Gastroesophageal sphincter (tissue), 3 donors: ENCODE data around the gene EPHA3.

Experiments
- CTCF ChIP-seq, 4 experiments: fragments of 200-600 bp in 2 of 4; fragments of 450-650 bp in 2 of 4; sonication (generic) in 1 of 4; IDR thresholded peaks; one replicate each; pipeline ENCODE4 v1.5.1; 2017 to 2019; ENCODE audit warnings: antibody characterized with exemption in 4 of 4, mild to moderate bottlenecking in 2 of 4, moderate library complexity in 2 of 4
- EP300 ChIP-seq: sonication (generic); formaldehyde crosslinking; IDR thresholded peaks from one replicate; pipeline ENCODE4 v1.6.1; 2017; ENCODE audit warnings: antibody characterized with exemption, mild to moderate bottlenecking
- POLR2A ChIP-seq, 2 donors: fragments of 450-650 bp; IDR thresholded peaks; one replicate each; pipeline ENCODE4 v1.6.1; 2017; ENCODE audit warnings: antibody characterized with exemption in 2 of 2, mild to moderate bottlenecking in 2 of 2, moderate library complexity in 1 of 2
- POLR2AphosphoS5 ChIP-seq: sonication (generic); formaldehyde crosslinking; IDR thresholded peaks from one replicate; pipeline ENCODE4 v1.6.1; 2017; ENCODE audit warnings: antibody characterized with exemption

GRCh38 chr3:89216016-89216739, 108.8 kb downstream of the EPHA3 start:
- no peak for TF ChIP-seq EP300
- TF ChIP-seq CTCF (IDR thresholded peaks at IDR 0.05), result no peak
- TF ChIP-seq POLR2AphosphoS5, result no peak
- no peak for TF ChIP-seq POLR2A (IDR thresholded peaks at IDR 0.05)
